HEK293 (cell line): ENCODE measurements around the gene DDX23.
A peak's percentile ranks its signal among the peaks of the same experiment; 100 is the strongest.

Experiments
- CTCF ChIP-seq: fragments of 450-650 bp; formaldehyde crosslinking; IDR thresholded peaks from 2 replicates; pipeline ENCODE4 v1.5.1; 2016; ENCODE audit warnings: missing biosample characterization, missing genetic modification characterization
- INSM2 ChIP-seq: fragments of 450-650 bp; formaldehyde crosslinking; IDR thresholded peaks from 2 replicates; pipeline ENCODE4 v1.5.1; 2016; ENCODE audit warnings: missing biosample characterization, missing genetic modification characterization
- KLF16 ChIP-seq: fragments of 450-650 bp; formaldehyde crosslinking; IDR thresholded peaks from 2 replicates; pipeline ENCODE4 v1.5.1; 2017; ENCODE audit warnings: missing biosample characterization, missing genetic modification characterization
- KLF8 ChIP-seq: fragments of 450-650 bp; formaldehyde crosslinking; IDR thresholded peaks from 2 replicates; pipeline ENCODE4 v1.5.1; 2016; ENCODE audit warnings: missing biosample characterization, missing genetic modification characterization
- MYNN ChIP-seq: fragments of 450-650 bp; formaldehyde crosslinking; IDR thresholded peaks from 2 replicates; pipeline ENCODE4 v1.5.1; 2016; ENCODE audit warnings: missing biosample characterization, missing genetic modification characterization, borderline replicate concordance
- PBX3 ChIP-seq: sonication (generic); formaldehyde crosslinking; IDR thresholded peaks from 2 replicates; pipeline ENCODE4 v1.8.1; 2022; ENCODE audit warnings: mild to moderate bottlenecking, moderate library complexity, missing genetic modification reagents
- SCRT1 ChIP-seq: fragments of 450-650 bp; formaldehyde crosslinking; IDR thresholded peaks from 2 replicates; pipeline ENCODE4 v1.5.1; 2016; ENCODE audit warnings: missing biosample characterization, missing genetic modification characterization, borderline replicate concordance
- SCRT2 ChIP-seq: fragments of 450-650 bp; formaldehyde crosslinking; IDR thresholded peaks from 2 replicates; pipeline ENCODE4 v1.5.1; 2016; ENCODE audit warnings: missing biosample characterization, missing genetic modification characterization
- SP3 ChIP-seq: fragments of 450-650 bp; formaldehyde crosslinking; IDR thresholded peaks from 2 replicates; pipeline ENCODE4 v1.5.1; 2016; ENCODE audit warnings: missing biosample characterization, missing genetic modification characterization
- TRIM28 ChIP-seq: IDR thresholded peaks from 2 replicates; pipeline ENCODE4 v1.6.1; 2011; ENCODE audit warnings: low read length, control low read depth, borderline replicate concordance
- ZBTB17 ChIP-seq: fragments of 450-650 bp; formaldehyde crosslinking; IDR thresholded peaks from 2 replicates; pipeline ENCODE4 v1.5.1; 2016; ENCODE audit warnings: missing biosample characterization, missing genetic modification characterization
- ZBTB48 ChIP-seq: fragments of 450-650 bp; formaldehyde crosslinking; IDR thresholded peaks from 2 replicates; pipeline ENCODE4 v1.5.1; 2016; ENCODE audit warnings: missing biosample characterization, missing genetic modification characterization
- ZBTB49 ChIP-seq: fragments of 450-650 bp; formaldehyde crosslinking; IDR thresholded peaks from 2 replicates; pipeline ENCODE4 v1.5.1; 2016; ENCODE audit warnings: missing biosample characterization, missing genetic modification characterization, low read depth
- ZBTB7A ChIP-seq: fragments of 450-650 bp; formaldehyde crosslinking; IDR thresholded peaks from 2 replicates; pipeline ENCODE4 v1.5.1; 2016; ENCODE audit warnings: low read depth, missing biosample characterization, missing genetic modification characterization
- ZNF112 ChIP-seq: fragments of 450-650 bp; formaldehyde crosslinking; IDR thresholded peaks from 2 replicates; pipeline ENCODE4 v1.5.0; 2017; ENCODE audit warnings: missing biosample characterization, missing genetic modification characterization
- ZNF146 ChIP-seq: fragments of 450-650 bp; formaldehyde crosslinking; IDR thresholded peaks from 2 replicates; pipeline ENCODE4 v1.5.1; 2016; ENCODE audit warnings: missing biosample characterization, missing genetic modification characterization
- ZNF280D ChIP-seq: fragments of 450-650 bp; formaldehyde crosslinking; IDR thresholded peaks from 2 replicates; pipeline ENCODE4 v1.5.1; 2016; ENCODE audit warnings: missing biosample characterization, missing genetic modification characterization
- ZNF302 ChIP-seq: fragments of 450-650 bp; formaldehyde crosslinking; IDR thresholded peaks from 2 replicates; pipeline ENCODE4 v1.5.1; 2016; ENCODE audit warnings: missing biosample characterization, missing genetic modification characterization, low read depth
- ZNF341 ChIP-seq: fragments of 450-650 bp; formaldehyde crosslinking; IDR thresholded peaks from 2 replicates; pipeline ENCODE4; 2016; ENCODE audit warnings: low read depth, missing biosample characterization, missing genetic modification characterization
- ZNF433 ChIP-seq: fragments of 450-650 bp; formaldehyde crosslinking; IDR thresholded peaks from 2 replicates; pipeline ENCODE4 v1.5.1; 2016; ENCODE audit warnings: missing biosample characterization, missing genetic modification characterization, low read depth
- ZNF501 ChIP-seq: fragments of 450-650 bp; formaldehyde crosslinking; IDR thresholded peaks from 2 replicates; pipeline ENCODE4 v1.5.1; 2016; ENCODE audit warnings: missing biosample characterization, missing genetic modification characterization
- ZNF549 ChIP-seq: fragments of 450-650 bp; IDR thresholded peaks from 2 replicates; pipeline ENCODE4 v1.5.1; 2018; ENCODE audit warnings: missing biosample characterization, missing genetic modification characterization, mild to moderate bottlenecking, inconsistent platforms, moderate library complexity
- ZNF555 ChIP-seq: fragments of 450-650 bp; formaldehyde crosslinking; conservative IDR thresholded peaks from 2 replicates; pipeline ENCODE4 v1.5.1; 2017; ENCODE audit warnings: missing biosample characterization, mild to moderate bottlenecking, missing genetic modification characterization, inconsistent platforms
- ZNF560 ChIP-seq: fragments of 450-650 bp; formaldehyde crosslinking; IDR thresholded peaks from 2 replicates; pipeline ENCODE4 v1.5.1; 2017; ENCODE audit warnings: missing biosample characterization, missing genetic modification characterization, borderline replicate concordance
- ZNF629 ChIP-seq: fragments of 450-650 bp; formaldehyde crosslinking; IDR thresholded peaks from 2 replicates; pipeline ENCODE4 v1.5.1; 2017; ENCODE audit warnings: missing biosample characterization, missing genetic modification characterization
- ZNF843 ChIP-seq: fragments of 450-650 bp; formaldehyde crosslinking; IDR thresholded peaks from 2 replicates; pipeline ENCODE4 v1.5.1; 2016; ENCODE audit warnings: missing biosample characterization, missing genetic modification characterization
- ZXDB ChIP-seq: fragments of 450-650 bp; formaldehyde crosslinking; IDR thresholded peaks from 2 replicates; pipeline ENCODE4 v1.5.1; 2016; ENCODE audit warnings: missing biosample characterization, missing genetic modification characterization

The DDX23 gene

GRCh38 chr12:48817873-48818830, 33.8 kb downstream of the DDX23 start, which contains the start of gene CACNB3 (continued):
- TF ChIP-seq KLF16 = peak; percentile 84
- peak; percentile 99 for TF ChIP-seq ZXDB (tag by site-specific recombination)
- peak; percentile 39; the same call in 1 of the 2 replicates for TF ChIP-seq ZBTB7A (tag by site-specific recombination)
- peak; percentile 50 for TF ChIP-seq ZNF501
- peak; percentile 46 for TF ChIP-seq ZNF629
- peak; percentile 64 for TF ChIP-seq ZNF341 (tag by site-specific recombination)
- TF ChIP-seq ZBTB17 = peak; percentile 95
- TF ChIP-seq MYNN = no peak; the same call in 1 of the 2 replicates
- TF ChIP-seq ZNF433 = no peak
- no peak for TF ChIP-seq ZBTB49 (tag by site-specific recombination)
- TF ChIP-seq TRIM28 = no peak
- TF ChIP-seq ZNF280D (tag by site-specific recombination) = no peak
- peak; percentile 93 for TF ChIP-seq SP3 (tag by site-specific recombination)
- 0 out of 2 replicates have a peak, but pooled peaks have one; percentile 29 for TF ChIP-seq INSM2 (tag by site-specific recombination)
- peak; percentile 56; the same call in 1 of the 2 replicates for TF ChIP-seq ZNF843 (tag by site-specific recombination)
- no peak for TF ChIP-seq ZNF549 (tag by site-specific recombination)
- TF ChIP-seq ZNF302 (tag by site-specific recombination) = no peak
- TF ChIP-seq SCRT1 (tag by site-specific recombination) = peak; percentile 98
- TF ChIP-seq PBX3 (CRISPR knock-in tag) = no peak
- TF ChIP-seq ZNF146 = 0 out of 2 replicates have a peak, but pooled peaks have one; percentile 4
- peak; percentile 88 for TF ChIP-seq CTCF (tag by site-specific recombination)
- TF ChIP-seq KLF8 (tag by site-specific recombination) = peak; percentile 87
- no peak for TF ChIP-seq ZNF560 (tag by site-specific recombination)
- 0 out of 2 replicates have a peak, but pooled peaks have one; percentile 30 for TF ChIP-seq ZBTB48
- peak; percentile 99 for TF ChIP-seq SCRT2
- TF ChIP-seq ZNF555 (tag by site-specific recombination) = no peak
- TF ChIP-seq ZNF112 (tag by site-specific recombination) = no peak
